Stimulated activated naive CD4-positive, alpha-beta T cell treated with Interleukin-2 at 50 U/mL for 16 hours (primary cell): ENCODE results near the gene NRG2.

Source experiments
- DNase-seq: peaks from one replicate; lab custom pipeline; 2025; lab: John Stamatoyannopoulos, UW

The NRG2 gene

DNA sequence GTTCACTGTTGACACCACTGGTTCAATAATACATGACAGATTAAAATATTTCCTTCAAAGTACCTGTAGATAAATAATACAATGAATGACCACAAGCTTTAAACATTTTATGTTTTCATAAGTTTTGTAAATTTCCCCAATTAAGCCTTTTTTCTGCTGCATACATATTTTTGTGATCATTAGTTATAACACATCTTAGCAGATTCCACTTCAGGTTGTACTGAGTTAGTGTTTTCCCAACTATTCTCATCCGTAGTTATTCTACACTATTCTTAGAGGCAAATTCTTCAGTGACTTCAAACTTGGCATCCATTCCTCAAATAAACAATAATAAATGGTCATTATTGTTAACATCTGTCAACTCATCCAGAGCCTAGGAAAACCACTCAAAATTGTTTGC lies 100.9 kb downstream of the NRG2 start:
- no peak for DNase-seq

DNA sequence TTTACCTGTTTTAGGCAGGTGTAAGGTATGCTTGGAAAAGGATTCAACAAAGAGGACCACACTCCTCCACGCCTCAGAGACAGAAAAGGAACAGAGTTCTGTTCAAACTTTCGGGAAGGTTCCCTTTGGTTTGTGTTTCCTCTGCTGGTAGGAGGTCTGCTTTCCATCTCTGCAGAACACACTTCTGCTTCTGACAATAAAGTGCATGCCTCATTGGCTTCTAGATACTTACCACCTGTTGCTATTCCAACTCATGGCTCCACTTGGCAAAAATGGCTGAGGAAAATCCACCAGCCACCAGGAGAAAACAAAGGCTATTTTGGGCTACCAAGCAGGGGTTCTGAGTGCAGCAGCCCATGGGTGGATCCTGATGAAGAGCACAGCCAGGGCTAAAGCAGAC lies 112.7 kb downstream of the NRG2 start:
- no peak for DNase-seq

DNA sequence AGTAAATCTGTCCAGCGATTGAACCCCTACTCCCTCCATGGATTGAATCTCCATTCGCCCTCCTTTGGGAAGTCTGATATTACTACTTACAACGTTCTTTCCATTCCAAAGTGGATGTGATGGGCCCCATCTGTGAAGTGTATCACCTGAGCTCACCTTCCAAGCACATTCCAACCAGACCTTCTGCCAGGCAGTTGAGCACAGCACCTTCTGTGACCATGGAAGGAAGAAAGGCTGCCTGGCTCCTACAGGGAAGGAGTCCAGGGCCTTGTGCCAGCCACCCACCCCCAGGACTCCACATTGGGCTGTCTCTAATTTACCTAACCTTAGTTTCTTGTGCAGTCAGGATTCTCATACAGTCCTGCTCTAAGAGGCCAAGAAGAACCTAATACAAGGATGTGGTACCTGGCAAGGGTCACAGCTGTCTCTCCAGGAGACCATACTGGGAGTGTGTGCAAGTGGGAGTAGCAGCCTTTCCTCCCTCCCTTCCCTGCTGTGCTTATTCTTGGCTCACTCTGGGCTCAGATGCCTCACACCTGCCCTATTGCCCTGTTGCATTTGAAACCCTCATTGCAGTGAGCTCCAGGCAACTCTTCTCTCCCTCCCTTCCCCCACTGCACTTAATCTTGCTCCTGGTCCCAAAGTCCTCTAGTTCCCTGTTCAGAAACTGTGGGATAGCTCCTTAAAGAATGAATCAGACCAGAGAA lies 116.1 kb downstream of the NRG2 start:
- DNase-seq = no peak

DNA sequence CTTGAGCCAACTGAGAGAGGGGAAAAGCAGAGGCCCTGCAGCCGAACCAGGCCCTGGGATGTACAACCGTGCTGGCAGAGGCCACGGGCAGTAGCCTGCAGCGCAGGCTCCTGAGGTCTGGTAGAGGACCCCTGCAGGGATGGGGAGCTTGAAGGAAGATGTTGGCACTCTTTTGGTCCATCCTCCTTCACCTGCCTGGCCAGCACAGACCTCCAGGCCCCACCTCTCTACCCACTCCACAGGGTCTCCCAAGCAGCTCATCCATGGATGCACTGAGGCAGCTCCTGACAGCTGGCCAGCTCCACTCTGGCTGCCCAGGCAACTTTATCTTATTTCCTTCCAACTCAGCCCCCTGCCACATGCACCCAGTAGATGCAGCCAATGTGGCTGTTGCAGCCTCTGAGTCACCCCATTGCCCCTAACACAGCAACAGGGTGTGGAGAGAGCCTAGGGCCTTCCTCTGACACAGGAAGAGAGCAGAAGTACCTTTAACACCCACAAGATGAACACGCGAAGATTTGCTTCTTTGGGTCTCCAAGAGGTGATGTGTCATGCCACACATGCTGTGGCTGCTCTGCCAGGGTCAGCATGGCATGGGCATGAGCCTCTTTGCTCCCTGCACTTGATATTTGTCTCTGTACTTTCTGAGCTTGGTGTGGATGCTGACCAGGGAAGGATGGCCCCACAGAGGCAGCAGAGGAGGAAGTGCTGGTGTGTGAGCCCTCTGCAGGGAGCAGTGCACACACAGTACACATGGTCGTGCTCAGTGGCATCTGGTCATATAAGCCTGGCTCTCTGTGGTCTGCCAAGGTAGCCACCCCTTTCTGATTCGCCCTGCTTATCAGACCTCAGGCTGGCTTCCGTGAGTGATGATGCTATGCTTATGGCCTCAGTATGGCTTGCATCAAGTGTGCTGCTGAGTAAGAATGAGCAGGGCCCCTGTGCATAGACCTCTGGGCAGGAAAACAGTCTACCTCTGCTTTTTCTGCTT lies 117.2 kb downstream of the NRG2 start:
- DNase-seq = no peak

DNA sequence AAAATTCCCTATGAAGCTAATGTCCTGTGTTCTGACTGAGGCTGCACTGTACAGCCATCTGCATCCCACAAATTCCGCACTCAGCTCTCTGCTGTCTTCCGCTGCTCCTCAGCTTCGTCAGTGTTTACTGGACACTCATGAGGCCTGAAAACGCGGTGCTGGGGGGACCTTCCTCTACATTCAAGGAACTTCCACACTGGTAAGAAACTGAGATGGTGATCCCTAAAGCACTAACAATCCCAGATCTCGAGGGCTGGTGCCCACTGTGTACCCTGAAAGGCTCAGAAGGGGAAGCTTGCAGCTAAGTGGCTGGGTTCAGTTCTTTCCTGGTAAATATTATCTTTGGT lies 117.9 kb downstream of the NRG2 start:
- DNase-seq = no peak

DNA sequence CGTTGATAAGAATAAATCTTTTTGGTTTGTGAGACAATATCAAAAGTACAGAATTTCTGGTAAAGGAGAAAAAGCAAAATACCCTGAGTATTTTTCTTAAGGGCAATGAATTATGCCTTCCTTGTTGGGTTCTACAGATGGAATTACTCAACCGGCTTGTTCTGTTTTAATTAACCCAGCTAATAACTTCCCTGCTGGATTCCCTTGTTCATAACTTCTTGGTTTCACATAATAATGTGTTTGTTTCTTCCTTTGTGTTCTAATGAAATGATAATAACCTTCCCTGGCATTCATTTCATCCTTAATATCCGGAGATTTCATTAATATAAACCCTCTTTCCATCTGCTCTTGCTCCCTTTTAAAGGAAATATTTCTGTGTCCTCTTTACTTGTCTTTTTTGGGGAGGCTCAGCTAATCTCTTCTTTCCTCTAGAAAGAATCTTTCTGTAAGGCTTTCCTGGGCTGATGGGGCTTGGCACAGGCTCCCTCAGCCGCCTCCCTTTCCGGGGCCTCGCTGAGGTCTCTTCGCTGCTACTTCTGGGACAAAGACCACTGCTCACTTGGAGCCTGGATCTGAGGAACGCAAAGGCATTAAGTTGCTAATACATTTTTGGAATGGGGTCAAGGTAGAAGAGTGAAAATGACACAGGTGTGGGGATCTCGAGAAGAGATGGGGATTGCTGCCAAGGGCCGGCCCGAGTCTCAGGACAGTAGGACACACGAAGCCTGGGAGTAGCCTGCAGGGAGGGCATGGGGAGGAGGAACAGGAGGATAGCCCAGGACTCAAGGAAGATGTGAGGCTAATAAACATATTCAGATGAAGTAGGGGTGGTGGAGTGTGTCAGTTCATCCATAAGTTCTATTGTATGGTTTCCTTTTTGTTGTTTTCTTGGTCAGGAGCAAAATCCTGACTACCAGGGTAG lies 118.5 kb downstream of the NRG2 start:
- no peak for DNase-seq

DNA sequence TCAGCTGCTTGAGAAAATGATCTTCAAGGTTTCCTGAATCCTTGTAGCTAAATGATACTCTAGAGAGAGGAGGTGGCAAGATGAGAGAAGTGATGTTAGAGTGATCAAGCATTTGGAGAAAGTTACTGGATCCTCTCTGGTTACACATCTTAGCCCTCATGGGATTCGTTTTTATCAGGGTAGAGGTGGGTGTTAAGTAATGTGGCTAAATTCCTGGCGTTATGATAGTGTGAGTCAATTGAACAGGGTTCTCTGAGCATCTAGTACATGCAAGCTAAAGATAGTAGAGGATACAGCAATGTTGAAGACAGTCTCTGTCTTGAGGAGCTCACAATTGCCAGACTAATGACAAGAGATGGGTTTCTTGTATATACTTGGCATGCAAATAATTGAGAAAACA lies 123.8 kb downstream of the NRG2 start:
- DNase-seq = no peak

DNA sequence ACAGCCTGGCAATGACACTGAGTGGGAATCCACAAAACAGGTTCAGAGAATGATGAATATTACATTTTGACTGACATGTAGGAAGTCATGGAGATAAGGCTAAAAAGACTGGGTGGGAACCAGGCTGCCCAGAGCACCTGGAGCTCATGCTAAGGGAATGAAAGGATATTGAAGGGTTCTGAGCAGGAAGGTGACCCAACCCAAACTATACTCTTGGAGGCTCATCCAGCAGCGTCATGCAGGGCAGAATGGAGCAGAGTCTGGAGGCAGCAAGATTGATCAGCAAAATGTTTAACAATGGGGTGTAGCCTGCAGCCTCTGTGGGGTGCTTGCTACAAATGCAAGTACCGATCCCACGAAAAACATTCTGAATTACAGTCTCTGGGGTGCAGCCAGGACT lies 127.3 kb downstream of the NRG2 start:
- no peak for DNase-seq

DNA sequence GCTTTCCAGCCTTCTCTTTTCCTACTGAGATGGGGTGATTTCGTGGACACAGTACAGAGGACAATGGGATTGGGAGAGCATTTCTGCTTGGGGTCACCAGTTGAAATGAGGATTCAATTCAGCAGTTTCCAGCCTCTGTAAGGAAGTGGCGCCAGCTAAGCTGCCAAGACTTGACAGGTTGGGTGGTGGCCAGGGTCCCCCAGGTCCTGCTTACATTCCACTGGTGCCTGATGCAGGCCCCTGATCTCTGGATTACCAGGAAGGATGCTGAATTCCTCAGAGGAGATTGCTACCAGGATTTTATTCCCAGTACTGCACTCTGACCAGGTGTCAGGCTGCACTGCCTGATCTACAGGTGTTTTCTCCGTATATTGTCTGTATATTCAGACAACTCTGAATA lies 127.8 kb downstream of the NRG2 start:
- DNase-seq = no peak

DNA sequence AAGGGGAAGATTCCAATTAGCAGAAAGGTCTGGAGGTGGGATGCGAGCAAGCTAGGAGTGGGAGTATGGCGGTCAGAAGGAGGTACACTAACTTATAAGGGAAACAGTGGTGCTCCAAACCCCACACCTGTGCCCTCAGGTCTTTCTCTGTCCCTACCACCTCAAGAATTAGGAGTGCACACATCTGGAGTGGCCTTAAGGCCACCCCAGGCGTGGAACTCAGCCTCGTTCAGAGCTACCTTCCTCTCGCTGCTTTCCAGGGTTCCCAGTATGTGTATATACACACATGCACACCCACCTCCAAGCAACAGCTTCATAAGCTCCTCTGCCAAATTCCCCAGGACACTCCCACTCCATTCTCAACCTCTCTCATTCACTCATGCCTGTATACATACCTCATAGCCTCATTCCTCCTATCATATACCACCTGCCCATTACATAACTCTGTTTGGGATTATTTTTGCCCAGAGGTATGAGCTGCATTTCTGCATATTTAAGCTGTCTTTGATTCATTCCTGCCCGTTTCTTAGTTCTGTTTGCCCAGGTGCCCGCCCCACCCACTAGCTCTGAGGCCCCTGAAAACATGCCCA lies 128.8 kb downstream of the NRG2 start:
- no peak for DNase-seq

DNA sequence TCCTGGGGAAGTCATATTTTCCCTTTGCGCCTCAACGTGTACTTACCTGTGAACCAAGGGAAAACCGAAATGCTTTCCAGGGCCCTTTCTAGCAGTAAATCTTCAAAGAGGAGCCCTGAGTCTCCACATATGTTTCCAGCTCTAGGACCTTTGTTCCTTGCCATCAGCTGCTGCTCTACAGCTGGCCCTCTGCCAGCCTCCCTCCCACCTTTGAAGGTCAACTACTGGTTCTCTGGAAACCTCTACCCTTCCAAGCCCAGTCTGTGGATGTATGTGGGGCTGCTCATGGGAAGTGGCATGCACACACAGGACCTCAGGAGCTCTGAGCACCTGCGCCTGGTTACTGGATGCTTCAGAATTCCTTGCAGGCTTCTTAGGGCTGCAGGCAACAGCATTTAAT lies 130.3 kb downstream of the NRG2 start:
- DNase-seq = no peak

DNA sequence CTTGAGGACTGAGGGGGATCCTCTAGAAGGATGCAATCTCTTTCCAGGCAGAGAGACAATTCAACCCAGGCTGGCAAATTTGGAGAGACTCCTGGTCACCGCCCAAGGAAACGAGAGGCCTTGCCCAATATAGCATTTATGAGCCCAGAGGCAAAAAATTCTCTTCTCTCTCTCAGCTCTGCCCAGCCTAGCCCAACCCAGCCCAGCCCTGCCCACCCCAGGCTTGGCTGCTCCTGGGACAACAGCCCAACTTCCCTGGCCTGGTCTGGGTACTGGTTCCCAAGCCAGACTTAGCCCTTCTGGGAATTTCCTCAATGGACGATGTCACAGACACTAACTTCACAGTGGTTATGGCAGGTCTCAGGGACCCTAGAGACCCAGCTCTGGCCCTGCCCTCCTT lies 130.9 kb downstream of the NRG2 start:
- DNase-seq = no peak

DNA sequence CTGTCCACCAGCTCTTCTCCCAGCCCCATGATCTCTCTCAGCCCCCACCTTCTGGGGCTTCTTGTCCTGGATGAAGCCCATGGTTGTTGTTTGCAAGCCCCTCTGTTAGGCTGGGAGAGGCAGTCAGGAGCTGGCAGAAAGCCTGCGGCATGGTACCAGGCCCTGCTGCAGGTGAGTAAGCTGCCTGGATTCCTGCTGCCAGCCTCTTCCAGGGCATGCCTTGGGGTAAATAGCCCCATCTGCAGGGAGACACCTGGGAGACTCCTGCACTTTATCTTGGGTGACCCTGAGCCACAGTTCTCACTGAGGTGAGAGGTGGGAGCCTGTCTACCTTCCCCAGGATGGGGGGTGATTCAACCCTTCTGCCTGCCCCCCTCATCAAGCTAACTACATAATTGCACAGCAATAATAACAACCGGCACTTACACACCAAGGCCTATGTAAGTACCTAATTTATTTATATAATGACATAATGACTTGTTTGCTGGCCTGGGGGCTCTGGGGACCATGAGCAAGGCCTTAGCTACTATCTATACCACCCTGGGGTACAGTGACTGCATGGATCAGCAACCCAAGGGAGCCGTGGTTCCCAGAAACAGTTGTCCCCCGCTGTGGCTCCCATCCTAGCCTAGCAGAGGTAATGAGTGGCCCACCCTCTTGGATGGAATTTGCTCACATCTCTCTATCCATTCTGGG lies 131.5 kb downstream of the NRG2 start:
- no peak for DNase-seq

DNA sequence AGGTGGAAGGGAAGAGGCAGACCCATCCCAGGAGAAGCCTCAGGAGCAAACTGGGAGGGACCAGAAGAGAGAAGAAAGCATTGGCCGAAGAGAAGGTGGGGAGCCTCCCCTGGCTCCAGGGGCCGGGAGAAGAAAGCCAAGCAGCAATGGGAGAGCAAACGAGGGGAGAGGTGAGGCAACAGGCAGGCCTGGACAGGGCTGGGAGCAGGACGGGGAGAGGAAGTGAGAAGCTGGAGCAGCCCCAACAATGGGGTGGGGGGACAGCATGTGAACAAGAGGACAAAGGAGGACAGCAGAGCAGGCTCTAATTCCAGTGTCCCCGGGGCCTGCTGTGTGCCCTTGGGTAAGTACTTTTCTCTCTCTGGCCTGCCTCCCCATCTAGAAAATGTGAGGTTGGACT lies 132.2 kb downstream of the NRG2 start:
- no peak for DNase-seq

DNA sequence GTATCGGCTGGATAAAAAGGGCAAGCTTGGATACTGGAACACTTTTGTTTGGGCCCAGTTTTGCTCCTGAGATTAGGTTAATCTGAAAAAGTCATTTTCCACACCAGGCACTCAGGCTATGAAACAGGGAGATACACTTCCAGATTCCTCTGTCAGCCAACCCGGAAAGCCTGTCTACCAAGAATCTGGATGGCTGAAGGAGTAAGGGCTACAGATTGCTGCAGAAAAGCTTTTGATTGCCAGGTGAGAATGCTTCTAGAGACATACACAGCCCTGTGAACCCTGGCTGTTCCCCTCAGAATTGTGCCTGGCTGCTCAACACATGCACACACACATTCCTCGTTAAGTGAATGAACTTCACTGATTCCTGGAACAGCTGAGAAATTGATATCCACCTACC lies 133.1 kb downstream of the NRG2 start:
- DNase-seq = no peak

DNA sequence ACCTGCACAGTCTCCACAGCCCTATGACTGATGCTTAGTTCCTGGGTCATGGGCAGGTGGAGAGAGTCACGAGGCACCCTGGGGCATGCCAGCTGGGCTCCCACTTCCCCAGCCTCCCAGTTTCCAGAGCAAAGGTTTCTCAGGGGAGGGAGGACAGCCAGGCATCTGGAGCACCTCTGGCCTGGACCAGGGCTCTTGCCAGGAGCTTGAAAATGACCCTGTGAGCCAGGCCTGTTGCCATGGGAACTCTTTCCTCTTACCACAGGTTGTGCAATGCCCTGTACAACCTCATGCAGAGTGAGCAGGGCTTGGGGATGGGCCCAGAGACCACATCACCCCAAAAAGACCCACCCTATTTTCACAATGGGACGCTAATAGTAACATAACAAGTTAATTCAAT lies 134.3 kb downstream of the NRG2 start:
- DNase-seq = no peak

DNA sequence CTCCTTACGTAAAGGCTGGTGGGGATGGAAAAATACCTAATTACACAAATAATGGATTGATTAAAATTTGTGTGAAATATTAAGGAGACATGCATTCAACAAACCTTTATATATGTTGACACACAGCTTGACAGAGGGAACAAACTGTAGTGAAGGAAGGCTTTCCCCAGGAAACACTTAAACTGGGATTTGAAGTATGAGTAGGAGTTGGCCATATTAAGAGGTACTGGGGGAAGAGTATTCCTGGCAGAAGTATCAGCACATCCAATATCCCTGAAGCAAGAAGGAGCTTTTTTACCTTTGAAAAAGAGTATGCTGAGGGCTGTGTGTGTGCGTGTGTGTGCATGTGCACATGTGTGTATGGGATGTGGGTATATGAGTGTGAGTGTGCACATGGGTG lies 136.4 kb downstream of the NRG2 start:
- no peak for DNase-seq

DNA sequence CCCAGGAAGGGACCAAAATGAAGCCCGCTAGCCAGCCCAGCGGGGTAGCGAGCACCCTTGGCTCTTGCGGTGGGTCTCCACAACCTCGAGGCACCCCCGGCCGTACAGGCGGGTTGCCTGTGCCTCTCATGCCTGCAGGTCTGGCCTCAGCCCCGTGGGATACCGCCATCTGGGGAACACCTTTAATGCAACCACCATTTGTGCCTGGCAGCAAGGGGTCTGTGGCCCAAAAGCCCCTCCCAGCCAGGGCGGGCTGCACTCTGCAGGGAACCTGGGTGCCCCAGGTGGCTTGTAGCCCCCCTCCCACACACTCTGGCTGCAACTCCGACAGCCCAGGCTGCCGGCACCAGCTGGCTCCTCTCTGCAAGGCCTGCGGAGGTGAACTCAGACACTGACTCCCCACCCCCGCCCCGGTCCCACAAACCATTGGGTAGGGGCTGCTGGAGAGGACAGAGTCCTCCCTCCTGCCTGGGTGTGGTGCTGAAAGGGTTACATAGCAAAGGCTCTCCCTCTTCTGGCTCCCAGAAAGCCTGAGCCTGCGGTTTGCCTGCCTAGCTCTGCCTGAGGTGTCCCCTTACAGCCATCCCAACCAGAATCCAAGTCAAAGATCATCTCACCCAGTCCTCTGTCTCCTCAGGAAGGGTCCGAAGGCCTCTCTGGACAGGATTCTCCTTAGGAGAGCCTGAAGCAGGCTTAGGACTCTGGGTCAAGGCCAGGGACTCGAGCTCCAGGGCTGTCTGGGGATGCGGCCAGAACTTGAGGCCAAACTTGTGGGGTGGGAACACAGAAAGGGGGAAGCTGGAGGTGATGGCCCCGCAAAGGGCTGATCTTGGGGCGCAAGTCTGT lies 138.1 kb downstream of the NRG2 start:
- no peak for DNase-seq

DNA sequence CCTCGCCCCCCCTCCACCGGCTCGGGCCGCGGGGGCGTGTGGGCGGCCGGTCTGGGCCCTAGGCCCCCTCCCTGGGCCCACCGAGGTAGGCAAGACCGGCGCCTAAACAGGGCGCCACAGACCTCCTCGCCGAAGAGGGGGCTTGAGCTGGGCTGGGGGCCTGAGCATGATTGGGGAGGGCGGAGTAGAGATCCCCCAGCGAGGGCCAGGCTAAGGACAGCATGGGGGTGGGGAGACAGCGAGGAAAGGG lies 138.6 kb downstream of the NRG2 start:
- no peak for DNase-seq

DNA sequence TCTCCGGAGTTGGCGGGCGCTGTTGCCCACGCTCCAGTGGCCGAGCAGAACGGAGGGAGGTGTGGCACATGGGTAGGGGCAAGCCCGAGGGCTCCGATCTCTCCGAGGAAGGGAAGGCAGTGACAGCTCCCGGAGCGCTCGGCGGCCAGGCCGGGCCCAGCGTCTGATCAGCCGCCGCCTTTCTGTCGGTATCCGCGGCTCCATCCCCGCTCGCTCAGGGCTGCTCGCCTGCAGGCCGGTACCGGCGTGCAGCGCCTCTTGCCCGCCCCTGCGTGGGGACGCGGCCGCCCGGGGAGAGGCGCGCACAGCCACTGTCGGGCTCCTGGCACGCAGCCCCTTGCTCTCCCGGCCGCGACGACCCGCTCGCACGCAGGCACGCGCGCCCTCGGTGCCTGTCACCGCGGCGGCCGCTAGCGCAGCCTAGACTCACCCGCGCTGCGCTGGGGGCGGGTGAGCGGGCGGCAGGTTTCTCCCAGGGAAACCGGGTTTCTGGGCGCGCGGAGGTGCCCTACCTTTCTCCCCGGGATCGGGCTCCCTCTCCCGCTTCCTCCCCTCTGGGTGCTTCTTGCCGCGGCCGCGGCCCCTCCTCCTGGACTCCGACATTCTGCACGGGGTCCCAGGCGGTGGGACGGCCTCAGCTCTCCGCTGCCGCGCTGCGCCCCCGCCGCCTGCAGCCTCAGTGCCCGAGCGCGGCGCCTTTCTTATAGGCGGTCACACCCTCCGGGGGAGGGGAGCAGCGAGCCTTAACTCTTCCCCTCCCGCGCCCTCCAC lies 139.1 kb downstream of the NRG2 start:
- no peak for DNase-seq
